Karpas-422 (cell line): ENCODE results near the gene MAMSTR. TPM values are rescaled to one million over a fixed set of nuclear protein-coding genes. Genes with fewer than 3 reads are reported as not detected.

Experiments
- DNase-seq: peaks from one replicate; pipeline ENCODE4 v3.0.0-alpha.2; 2015
- H2AFZ ChIP-seq: fragments of 200-600 bp; sonication (generic); 2 replicates; pipeline ENCODE4 v1.6.1; 2014; ENCODE audit warnings: antibody characterized with exemption, low read length, mixed read lengths
- H3K27ac ChIP-seq: fragments of 200-600 bp; sonication (generic); 2 replicates; pipeline ENCODE4 v1.5.1; 2014; ENCODE audit warnings: mild to moderate bottlenecking, low read length, moderate library complexity
- H3K27me3 ChIP-seq: fragments of 200-600 bp; sonication (generic); 2 replicates; pipeline ENCODE4 v1.6.1; 2014; ENCODE audit warnings: low read length, mixed read lengths
- H3K36me3 ChIP-seq: fragments of 200-600 bp; sonication (generic); 2 replicates; pipeline ENCODE4 v1.6.1; 2014; ENCODE audit warnings: low read length, mixed read lengths; ENCODE audit not compliant: insufficient read depth
- H3K4me1 ChIP-seq: fragments of 200-600 bp; sonication (generic); 2 replicates; pipeline ENCODE4 v1.6.1; 2014; ENCODE audit warnings: mild to moderate bottlenecking, low read length, mixed read lengths
- H3K4me2 ChIP-seq: fragments of 200-600 bp; sonication (generic); 2 replicates; pipeline ENCODE4 v1.6.1; 2014; ENCODE audit warnings: low read length, low read depth, mild to moderate bottlenecking; ENCODE audit not compliant: poor library complexity, severe bottlenecking
- H3K4me3 ChIP-seq: fragments of 200-600 bp; sonication (generic); 2 replicates; pipeline ENCODE4 v1.5.1; 2014; ENCODE audit warnings: mild to moderate bottlenecking, antibody characterized with exemption, low read length, mixed read lengths
- H3K79me2 ChIP-seq: fragments of 200-600 bp; sonication (generic); 2 replicates; pipeline ENCODE4 v1.6.1; 2014; ENCODE audit warnings: mild to moderate bottlenecking, low read length, mixed read lengths
- H3K9ac ChIP-seq: fragments of 200-600 bp; sonication (generic); 2 replicates; pipeline ENCODE4 v1.6.0; 2014; ENCODE audit warnings: low read length
- H3K9me2 ChIP-seq: fragments of 200-600 bp; sonication (generic), shearing (Covaris generic); replicated peaks from 2 replicates; pipeline ENCODE4 v1.6.0; 2014; ENCODE audit warnings: mild to moderate bottlenecking, low read length, moderate library complexity; ENCODE audit not compliant: insufficient read depth
- H3K9me3 ChIP-seq: fragments of 300-700, 200-600 bp; sonication (generic); 2 replicates; pipeline ENCODE4 v1.6.1; 2014; ENCODE audit warnings: low read length, mixed read lengths
- H4K20me1 ChIP-seq: fragments of 200-600 bp; sonication (generic); 2 replicates; pipeline ENCODE4 v1.6.1; 2014; ENCODE audit warnings: mild to moderate bottlenecking, antibody characterized with exemption, low read length, low read depth; ENCODE audit not compliant: insufficient read depth
- total RNA-seq: library from RNA; depleted of rRNA; stranded (reverse); fragments of >200 nt; shearing (Covaris generic); gene quantifications from 2 replicates; pipeline ENCODE4 v1.2.3, GENCODE V29; 2014; ENCODE audit warnings: low replicate concordance

The MAMSTR gene
- total RNA-seq, 1 experiment from 2014 or later, result 0.78 TPM

- Histone ChIP-seq H3K79me2 (no peaks in the 10 kb centered on the region), H3K4me3 (no peak overlapping the region), H3K4me2 (no peak overlapping the region), H3K9me2 (no peaks in the 10 kb centered on the region), H3K27ac (no peak overlapping the region), H3K36me3 (no peaks in the 10 kb centered on the region), H3K4me1 (no peaks in the 10 kb centered on the region), H4K20me1 (no peaks in the 10 kb centered on the region), H2AFZ (no peak overlapping the region), H3K27me3 (no peaks in the 10 kb centered on the region), H3K9ac (no peak overlapping the region), H3K9me3 (no peaks in the 10 kb centered on the region)
- DNase-seq, result no peak
Observed at GRCh38 chr19:48756686-48757085, 37.2 kb upstream of the MAMSTR start.

GRCh38 chr19:48756212-48756611 is 36.7 kb upstream of the MAMSTR start:
- Histone ChIP-seq H3K4me3 (no peak overlapping the region), H3K9me3 (no peaks in the 10 kb centered on the region), H3K36me3 (no peaks in the 10 kb centered on the region), H3K27me3 (no peaks in the 10 kb centered on the region), H3K27ac (no peak overlapping the region), H3K9ac (no peak overlapping the region), H3K4me1 (no peaks in the 10 kb centered on the region), H3K4me2 (no peak overlapping the region), H2AFZ (no peak overlapping the region), H3K9me2 (no peaks in the 10 kb centered on the region), H3K79me2 (no peaks in the 10 kb centered on the region), H4K20me1 (no peaks in the 10 kb centered on the region)
- DNase-seq, result no peak

GRCh38 chr19:48755787-48756186 is 36.3 kb upstream of the MAMSTR start:
- Histone ChIP-seq H3K4me3 (no peak overlapping the region), H3K79me2 (no peaks in the 10 kb centered on the region), H3K27ac (no peak overlapping the region), H3K9me3 (no peaks in the 10 kb centered on the region), H3K9ac (no peak overlapping the region), H4K20me1 (no peaks in the 10 kb centered on the region), H3K4me1 (no peaks in the 10 kb centered on the region), H3K4me2 (no peak overlapping the region), H2AFZ (no peak overlapping the region), H3K27me3 (no peaks in the 10 kb centered on the region), H3K9me2 (no peaks in the 10 kb centered on the region), H3K36me3 (no peaks in the 10 kb centered on the region)
- no peak for DNase-seq

- Histone ChIP-seq H3K27ac (no peak within 1 kb of the TSS), H3K79me2 (no peaks in the 10 kb centered on the region), H3K9me3 (no peaks in the 10 kb centered on the region), H2AFZ (no peak within 1 kb of the TSS), H4K20me1 (no peaks in the 10 kb centered on the region), H3K4me3 (no peak within 1 kb of the TSS), H3K36me3 (no peaks in the 10 kb centered on the region), H3K9me2 (no peaks in the 10 kb centered on the region), H3K9ac (no peak within 1 kb of the TSS; the same call in 1 of the 2 replicates), H3K27me3 (no peaks in the 10 kb centered on the region), H3K4me2 (no peak within 1 kb of the TSS), H3K4me1 (no peaks in the 10 kb centered on the region)
- DNase-seq, result no peak
Observed at GRCh38 chr19:48755084-48755641, 35.6 kb upstream of the MAMSTR start, which contains the start of gene FGF21. Gene FGF21 (plus strand): TSS chr19:48755524. CDS start chr19:48756237, 713 bp downstream.

- Histone ChIP-seq H3K27me3 (no peaks in the 10 kb centered on the region), H2AFZ (no peak within 1 kb of the TSS), H3K4me2 (no peak within 1 kb of the TSS)
Observed at GRCh38 chr19:48752496-48753365, 33.2 kb upstream of the MAMSTR start, which contains the start of gene FUT1. Gene FUT1 (minus strand): TSS chr19:48752641. CDS start chr19:48751281, 1,360 bp downstream.

GRCh38 chr19:48751845-48752495 is 32.4 kb upstream of the MAMSTR start:
- no peaks in the 10 kb centered on the region for H3K27me3 ChIP-seq
- H3K4me1 ChIP-seq, result no peaks in the 10 kb centered on the region
- DNase-seq, result no peak
- H3K9ac ChIP-seq, result no peak overlapping the region
- H3K4me3 ChIP-seq, result no peak overlapping the region
- H3K9me2 ChIP-seq, result no peaks in the 10 kb centered on the region
- H3K4me2 ChIP-seq, result no peak overlapping the region
- no peaks in the 10 kb centered on the region for H3K9me3 ChIP-seq
- no peak overlapping the region for H3K27ac ChIP-seq
- H2AFZ ChIP-seq, result no peak overlapping the region
- no peaks in the 10 kb centered on the region for H4K20me1 ChIP-seq
- no peaks in the 10 kb centered on the region for H3K79me2 ChIP-seq
- H3K36me3 ChIP-seq, result no peaks in the 10 kb centered on the region

More at GRCh38 chr19:48752496-48753365, 33.2 kb upstream of the MAMSTR start, which contains the start of gene FUT1:
- no peaks in the 10 kb centered on the region for H3K9me2 ChIP-seq
- H3K9me3 ChIP-seq, result no peaks in the 10 kb centered on the region
- no peaks in the 10 kb centered on the region for H3K79me2 ChIP-seq
- H4K20me1 ChIP-seq, result no peaks in the 10 kb centered on the region
- DNase-seq, result no peak
- H3K4me1 ChIP-seq, result no peaks in the 10 kb centered on the region
- H3K4me3 ChIP-seq, result no peak within 1 kb of the TSS
- H3K27ac ChIP-seq, result no peak within 1 kb of the TSS
- no peaks in the 10 kb centered on the region for H3K36me3 ChIP-seq
- no peak within 1 kb of the TSS for H3K9ac ChIP-seq

- H3K4me1 ChIP-seq, result no peaks in the 10 kb centered on the region
- H3K27ac ChIP-seq, result no peak overlapping the region
- no peaks in the 10 kb centered on the region for H4K20me1 ChIP-seq
- H3K36me3 ChIP-seq, result no peaks in the 10 kb centered on the region
- H3K4me3 ChIP-seq, result no peak overlapping the region
- H3K9me3 ChIP-seq, result no peaks in the 10 kb centered on the region
- DNase-seq, result no peak
- no peaks in the 10 kb centered on the region for H3K79me2 ChIP-seq
- no peaks in the 10 kb centered on the region for H3K9me2 ChIP-seq
- no peak overlapping the region for H3K4me2 ChIP-seq
- no peak overlapping the region for H3K9ac ChIP-seq
- H3K27me3 ChIP-seq, result no peaks in the 10 kb centered on the region
- no peak overlapping the region for H2AFZ ChIP-seq
Observed at GRCh38 chr19:48750771-48751504, 31.4 kb upstream of the MAMSTR start.
